Head of caudate nucleus (tissue), 42 donors: ENCODE measurements around the gene IPO5.
A peak's percentile ranks its signal among the peaks of the same experiment; 100 is the strongest.
"Not testable (repeated sequence)": the region's sequence is repeated elsewhere in the genome, so short reads cannot be mapped to it uniquely, and the experiment has no call there.

Source experiments
- DNase-seq, 42 donors: peaks; one replicate each; pipeline versions ENCODE4 v3.0.0 to v3.0.0-alpha.2; 2020 to 2021; ENCODE audit warnings: mixed read lengths in 7 of 42
- intact Hi-C: fragments of 100-400 bp; cut with DNase I; formaldehyde crosslinking; loops from one replicate; pipeline ENCODE4 v1.15.0; 2022

The IPO5 gene

DNA sequence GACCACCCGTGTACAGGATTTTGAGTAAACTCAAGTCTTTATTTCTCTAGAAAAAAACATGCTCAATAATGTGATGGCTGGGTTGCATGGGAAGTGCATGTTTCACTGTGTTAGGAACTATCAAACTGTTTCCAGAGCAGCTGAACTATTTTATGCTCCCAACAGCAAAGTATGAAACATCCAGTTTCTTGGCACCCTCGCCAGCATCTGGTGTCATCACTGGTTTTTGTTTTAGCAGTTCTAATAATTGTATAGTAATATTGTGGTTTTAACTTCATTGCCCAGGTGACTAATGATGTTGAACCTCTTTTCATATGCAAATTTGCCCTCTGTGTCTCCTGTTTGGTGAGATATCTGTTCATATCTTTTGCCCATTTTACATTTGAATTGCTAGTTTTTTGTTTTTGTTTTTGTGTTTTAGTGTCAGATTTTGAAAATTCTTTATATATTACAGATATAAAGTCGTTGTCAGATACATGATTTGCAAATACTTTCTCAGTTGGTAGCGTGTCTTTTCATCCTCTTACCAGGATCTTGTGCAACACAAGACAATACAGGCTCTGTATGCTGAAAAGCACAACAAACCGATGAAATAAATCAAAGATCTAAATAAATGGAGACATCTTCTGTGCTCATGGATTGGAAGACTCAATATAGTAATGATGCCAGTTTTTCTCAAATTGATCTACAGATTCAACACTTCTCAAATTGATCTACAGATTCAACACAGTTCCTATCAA lies 87.8 kb downstream of the IPO5 start:
- DNase-seq = peak in 1 of 42 donors; percentile 35
- intact Hi-C loops = no loop called here

DNA sequence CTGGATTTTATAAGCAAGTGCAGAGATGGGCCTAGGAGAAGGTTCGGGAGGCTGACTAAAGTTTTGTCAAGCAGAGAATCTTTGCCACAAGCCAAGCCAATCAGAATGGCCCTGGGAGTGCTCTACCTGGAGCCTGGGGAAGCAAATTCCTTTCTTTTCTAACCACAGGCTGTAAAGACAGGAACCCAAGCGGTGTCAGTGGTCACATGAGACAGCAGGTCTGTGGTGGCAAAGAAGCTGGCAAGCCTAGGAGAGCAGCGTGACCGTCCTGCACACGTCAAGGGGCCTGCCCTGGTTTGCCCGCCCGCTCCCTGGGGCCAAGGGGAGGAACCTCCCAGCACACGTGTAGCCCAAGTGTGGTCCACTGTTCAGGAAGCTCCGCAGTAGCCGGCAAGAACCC lies 90.8 kb downstream of the IPO5 start:
- DNase-seq = no peak
- intact Hi-C loops = no loop called here

DNA sequence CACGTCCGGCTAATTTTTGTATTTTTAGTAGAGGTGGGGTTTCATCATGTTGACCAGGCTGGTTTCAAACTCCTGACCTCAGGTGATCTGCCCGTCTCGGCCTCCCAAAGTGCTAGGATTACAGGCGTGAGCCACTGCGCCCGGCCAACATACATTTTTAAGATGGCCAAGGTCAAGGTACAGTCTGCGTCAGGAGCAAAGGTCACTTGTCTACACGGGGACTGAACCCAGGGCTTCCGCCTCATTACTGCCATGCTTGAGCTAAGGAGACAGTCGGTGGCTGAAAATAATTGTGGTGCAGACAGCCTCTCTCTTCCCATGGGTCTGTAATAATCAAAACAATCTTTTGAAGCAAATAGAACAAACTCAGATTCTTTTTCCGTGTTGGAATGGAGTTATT lies 94.3 kb downstream of the IPO5 start:
- intact Hi-C loops, DNase-seq: not testable (repeated sequence)

DNA sequence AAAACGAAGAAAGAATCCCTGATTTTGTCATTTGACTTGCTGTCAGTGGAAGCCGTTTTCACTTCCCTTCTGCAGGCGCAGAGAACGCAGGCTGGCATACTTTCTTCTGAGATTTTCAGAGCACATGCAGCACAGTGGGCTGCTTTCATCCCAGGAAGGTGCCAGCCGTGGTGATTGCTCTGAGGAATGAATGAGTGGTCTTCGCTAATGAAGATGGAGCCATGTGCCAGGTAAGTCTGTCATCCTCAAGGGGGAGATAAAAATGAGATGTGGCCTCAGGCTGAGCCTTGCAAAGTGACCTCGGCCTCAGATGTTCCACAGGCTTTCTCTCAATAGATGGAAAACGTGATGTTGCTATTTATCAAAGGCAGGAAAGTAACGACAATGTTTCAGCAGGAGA lies 94.8 kb downstream of the IPO5 start:
- DNase-seq = no peak
- intact Hi-C loops = no loop called here

DNA sequence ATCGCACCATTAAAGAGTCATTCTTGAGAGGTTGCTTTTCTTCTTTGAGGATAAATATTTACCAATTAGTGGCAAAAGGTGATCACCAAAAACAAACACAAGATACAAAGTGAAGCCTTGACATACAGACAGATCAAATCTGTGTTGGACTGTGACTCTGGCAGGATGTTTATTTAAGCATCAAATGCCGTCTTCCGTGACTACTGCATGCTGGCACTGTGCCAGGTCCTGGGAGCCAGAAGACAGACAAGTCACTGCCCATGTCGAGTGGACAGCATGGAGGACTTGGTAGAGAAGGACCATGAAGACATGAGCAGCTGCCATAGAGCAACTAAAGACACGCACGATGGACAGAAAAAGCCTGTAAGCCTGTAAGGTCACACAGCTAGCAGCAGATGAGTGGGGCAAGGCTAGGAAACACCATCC lies 96.6 kb downstream of the IPO5 start:
- no peak for DNase-seq
- intact Hi-C loops = no loop called here

DNA sequence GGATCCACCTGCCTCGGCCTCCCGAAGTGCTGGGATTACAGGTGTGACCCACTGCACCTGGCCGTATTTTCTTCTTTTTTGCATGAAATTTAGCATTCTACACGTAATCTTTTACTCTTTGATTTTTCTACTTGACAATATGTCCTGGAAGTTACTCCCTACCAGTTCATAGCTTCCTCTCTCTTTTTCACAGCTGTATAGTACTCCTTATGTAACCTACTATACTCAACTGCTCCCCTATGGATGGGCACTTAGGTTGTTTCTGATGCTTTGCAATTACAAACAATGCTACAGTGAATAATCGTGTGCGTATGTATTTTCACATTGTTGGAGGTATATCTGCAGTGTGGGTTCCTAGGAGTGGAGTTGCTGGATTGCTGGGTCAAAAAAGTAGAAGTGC lies 98.9 kb downstream of the IPO5 start:
- DNase-seq = no peak

DNA sequence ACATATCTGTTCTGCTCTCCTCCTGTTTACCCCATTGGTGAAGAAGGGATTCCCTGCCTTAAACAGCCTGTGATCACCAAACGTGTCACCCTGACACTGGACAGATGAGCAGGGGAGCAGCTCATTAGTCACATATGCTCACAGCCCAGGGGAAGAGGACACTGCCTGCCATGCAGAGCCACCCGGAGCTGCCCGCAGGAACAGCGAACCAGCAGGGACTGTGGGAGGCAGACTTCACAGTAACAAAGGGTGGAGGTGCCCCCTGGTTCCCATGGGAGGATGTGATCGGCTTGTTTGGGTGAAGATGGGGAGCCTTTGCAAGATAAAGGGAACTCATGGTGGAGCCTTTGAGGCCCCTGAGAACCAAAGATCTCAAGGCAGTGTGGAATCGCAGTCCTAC lies 100.8 kb downstream of the IPO5 start:
- intact Hi-C loops = no loop called here
- no peak for DNase-seq

More for the DNA sequence above, 98.9 kb downstream of the IPO5 start:
- intact Hi-C loops = no loop called here

DNA sequence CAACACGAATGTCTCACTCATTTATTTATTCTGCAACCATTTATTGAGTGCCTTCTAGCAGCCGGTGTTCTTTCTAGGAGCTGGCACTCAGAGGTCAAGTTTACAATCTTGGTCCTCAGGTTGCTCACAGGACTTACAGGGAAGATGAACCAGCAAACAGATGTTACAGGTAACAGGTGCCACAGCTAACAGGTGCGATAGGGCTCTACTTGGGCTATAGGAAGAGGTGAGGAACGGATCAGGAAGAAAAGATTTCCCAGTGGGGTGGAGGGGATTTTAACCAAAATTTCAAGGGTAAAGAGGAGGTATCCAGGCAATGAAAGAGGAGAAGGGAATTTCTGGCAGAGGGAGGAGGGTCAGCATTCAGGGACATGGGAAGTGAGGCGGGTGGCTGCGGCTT lies 102.1 kb downstream of the IPO5 start:
- DNase-seq = no peak
- intact Hi-C loops = no loop called here

DNA sequence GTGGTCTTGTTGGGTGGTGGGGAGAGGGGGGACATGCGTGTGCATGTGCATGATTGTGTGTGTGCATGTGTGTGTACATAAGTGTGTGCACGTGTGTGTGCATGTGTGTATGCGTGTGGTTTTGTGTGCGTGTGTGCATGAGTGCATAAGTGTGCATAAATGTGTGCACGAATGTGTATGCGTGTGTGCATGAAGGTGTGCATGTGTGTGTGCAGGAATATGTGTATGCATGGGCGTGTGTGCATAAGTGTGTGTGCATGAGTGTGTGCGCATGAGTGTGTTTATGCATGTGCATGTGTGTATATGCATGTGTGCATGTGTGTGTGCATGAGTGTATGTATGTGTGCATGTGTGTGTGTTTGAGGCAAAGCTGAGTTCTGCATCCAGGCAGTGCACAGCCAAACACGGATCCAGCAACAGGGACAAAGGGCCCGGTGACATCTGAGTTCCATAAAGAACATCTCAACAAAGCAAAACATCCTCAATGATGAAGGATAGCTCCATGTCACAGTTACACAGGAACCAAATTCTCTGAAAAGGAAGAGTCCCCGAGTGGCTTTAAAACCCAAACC lies 103.5 kb downstream of the IPO5 start:
- intact Hi-C loops = no loop called here
- no peak for DNase-seq

DNA sequence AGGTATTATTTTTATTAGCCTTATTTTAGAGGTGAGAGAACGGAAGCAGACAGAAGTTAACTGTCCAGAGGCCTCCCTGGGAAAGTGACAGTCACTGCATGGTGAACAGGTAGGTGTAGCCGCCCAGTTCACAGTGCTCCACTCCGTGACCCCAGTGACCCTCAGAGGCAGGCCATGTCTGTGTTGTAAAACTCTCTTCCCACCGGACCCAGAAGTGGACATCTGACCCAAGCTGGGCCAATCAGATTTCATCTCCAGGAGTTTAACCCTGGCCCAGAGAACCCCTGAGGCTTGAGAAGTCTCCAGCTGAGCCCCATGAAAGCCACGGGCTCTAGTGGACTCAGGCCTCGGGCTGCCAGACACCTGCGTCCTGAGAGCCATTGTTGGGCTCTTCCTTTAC lies 105.8 kb downstream of the IPO5 start:
- intact Hi-C loops = no loop called here
- DNase-seq = no peak

DNA sequence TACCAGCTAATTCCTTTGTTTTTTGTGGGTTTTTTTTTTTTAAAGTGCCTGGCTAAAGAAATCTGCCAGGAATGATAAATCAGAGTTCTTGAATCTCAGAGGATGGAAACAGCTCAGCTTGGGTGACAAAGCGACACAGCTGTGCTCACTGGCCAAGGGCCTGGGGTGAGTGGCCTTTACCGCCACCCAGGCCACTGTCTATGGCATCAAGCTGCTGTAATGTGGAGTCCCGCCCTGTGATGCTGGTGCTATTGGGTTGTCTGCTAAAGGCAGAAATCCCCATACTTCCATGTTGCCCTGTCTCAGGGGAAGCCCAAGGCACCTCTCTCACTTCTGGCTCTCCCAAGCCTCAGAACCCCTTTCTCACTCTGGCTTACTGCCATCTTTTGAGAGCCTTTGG lies 106.8 kb downstream of the IPO5 start:
- DNase-seq = no peak
- intact Hi-C loops = no loop called here

DNA sequence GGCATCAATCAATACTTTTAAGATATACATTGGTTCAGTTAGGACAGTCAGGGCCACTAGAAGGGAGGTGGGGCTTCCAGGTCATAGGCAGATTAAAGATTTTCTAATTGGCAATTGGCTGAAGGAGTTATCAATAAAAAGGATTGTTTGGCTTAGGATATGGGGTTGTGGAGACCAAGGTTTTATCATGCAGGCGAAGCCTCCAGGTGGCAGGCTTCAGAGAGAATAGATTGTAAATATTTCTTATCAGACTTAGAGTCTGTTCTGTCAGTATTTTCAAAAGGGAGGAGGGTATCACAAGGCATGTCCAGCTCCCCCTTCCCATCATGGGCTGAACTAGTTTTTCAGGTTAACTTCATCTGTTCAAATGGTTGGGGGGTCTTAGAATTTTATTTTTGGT lies 112.0 kb downstream of the IPO5 start:
- no peak for DNase-seq
- intact Hi-C loops = no loop called here

DNA sequence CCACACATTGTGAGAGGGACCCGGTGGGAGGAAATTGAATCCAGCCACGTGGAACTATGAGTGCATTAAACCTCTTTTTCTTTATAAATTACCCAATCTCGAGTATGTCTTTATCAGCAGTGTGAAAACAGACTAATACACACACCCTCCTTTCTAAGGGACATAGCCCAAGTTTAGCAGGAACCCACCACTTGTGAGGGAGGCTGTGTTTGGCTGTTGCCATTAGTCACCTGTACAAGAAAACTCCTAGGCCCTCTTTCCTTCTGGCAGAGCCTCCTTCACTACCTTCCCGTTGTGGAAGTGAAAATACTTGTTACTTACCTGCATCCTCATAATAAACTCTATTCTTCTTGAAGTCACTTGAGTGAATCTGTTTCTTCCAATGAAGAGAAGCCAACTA lies 113.2 kb downstream of the IPO5 start:
- DNase-seq = no peak
- intact Hi-C loops = no loop called here

DNA sequence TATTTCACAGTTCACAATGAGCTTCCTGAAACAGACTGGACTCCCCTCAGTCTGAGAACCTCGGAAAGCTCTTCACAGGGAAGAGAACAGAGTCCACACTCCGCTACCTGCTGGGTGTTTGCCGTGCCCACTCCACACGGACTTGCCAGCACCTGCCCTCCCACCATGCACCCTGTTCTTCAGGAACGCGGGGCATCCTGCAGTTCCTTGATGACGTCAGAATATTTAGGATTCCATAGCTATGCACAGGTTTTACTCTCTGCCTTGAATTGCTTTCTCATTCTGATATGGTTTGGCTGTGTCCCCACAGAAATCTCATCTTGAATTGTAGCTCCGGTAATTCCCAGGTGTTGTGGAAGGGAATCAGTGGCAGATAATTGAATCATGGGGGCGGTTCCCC lies 115.0 kb downstream of the IPO5 start:
- DNase-seq = peak in 1 of 42 donors; percentile 38
- intact Hi-C loops = no loop called here

DNA sequence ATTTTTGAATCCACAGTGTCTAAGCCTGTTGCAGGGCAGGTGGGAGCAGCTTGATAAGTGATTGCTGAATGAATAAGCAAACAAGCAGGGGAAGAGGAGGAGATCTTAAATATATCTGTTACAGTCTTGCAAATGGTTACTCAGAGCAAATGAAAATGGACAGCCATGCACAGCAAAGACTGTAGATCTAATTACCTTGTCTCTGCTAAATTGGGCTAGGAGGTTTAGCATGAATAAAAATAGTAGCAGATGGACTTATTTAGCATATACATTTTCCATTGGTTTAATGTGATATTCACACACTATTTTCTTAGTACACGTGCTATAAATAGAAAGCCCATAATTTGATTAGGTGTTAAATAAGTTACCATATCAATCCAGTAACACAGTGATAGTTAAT lies 116.5 kb downstream of the IPO5 start:
- no peak for DNase-seq
- intact Hi-C loops = no loop called here

DNA sequence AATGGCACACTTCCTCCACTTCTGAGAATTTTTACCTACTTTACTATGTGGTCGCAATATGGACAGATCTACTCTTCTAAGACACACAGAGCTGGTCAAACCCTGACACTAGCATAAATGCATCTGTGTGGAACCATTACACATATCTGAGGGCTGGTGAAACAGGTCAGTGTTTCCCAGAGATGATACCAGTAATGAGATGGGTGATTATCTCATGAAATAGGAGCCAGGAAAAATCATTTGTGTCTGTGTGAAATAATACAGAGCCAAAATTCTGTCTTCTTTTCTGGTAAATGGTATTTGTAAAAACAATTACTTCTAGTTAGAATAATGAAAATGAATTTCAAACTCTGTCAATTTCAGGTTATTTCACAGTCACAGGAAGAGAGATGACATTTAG lies 117.8 kb downstream of the IPO5 start:
- DNase-seq = no peak
- intact Hi-C loops = no loop called here

DNA sequence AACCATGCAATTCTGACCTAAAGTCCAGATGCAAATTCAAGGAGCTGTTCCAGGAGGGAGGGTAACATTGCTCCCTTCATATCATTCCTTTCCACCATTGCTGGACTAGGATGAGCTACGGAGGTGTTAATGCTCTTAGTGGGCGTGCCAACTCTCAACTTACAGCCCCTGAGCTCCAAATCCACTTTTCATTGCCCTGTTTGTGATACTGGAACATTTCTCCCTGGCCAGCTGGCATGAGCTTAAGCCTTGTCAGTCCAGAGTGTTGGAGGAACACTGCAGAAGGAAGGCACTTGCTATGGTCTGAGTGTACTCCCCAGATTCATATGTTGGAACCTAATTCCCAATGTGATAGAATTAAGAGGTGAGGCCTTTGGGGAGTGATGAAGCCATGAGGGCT lies 119.0 kb downstream of the IPO5 start:
- no peak for DNase-seq
- intact Hi-C loops = no loop called here
